ENCODE data around the gene ODF2. TPM values are rescaled to one million over a fixed set of nuclear protein-coding genes. Genes with fewer than 3 reads are reported as not detected.

The ODF2 gene
- total RNA-seq, 1 experiment from 2014 or later, result 31.9 TPM

- CTCF ChIA-PET, result interaction anchor here (0.6 to 7.7 kb wide), 6 partner anchors 13 to 119 kb away, joined by 3 to 248 read pairs (median 4); no protein-coding TSS in a partner anchor
- DNase-seq (ENCODE audit: low spot score), result no peak
These were observed 41.3 kb upstream of the ODF2 start for GRCh38 chr9:128414461-128414860.

GRCh38 chr9:128415281-128415680, 40.5 kb upstream of the ODF2 start:
- peaks cover 37% of the 10 kb centered on the region for H3K4me1 Mint-ChIP-seq
- no peaks in the 10 kb centered on the region for H3K9me3 Mint-ChIP-seq
- no peak overlapping the region for H3K4me3 Mint-ChIP-seq
- ChIA-PET POLR2A (interaction anchor here (1.1 kb wide), 1 partner anchor 139 kb away, joined by 6 read pairs; the partner anchor contains the start of genes GOLGA2 and SWI5), CTCF (interaction anchor here (0.6 to 7.7 kb wide), 4 partner anchors 13 to 212 kb away, joined by 3 to 248 read pairs (median 4); partner anchors contain the start of gene DNM1)
- no peak for ATAC-seq
- H3K36me3 Mint-ChIP-seq, result no peaks in the 10 kb centered on the region
- H3K27ac Mint-ChIP-seq, result no peak overlapping the region
- peaks cover 81% of the 10 kb centered on the region for H3K27me3 Mint-ChIP-seq (ENCODE audit: low read depth)
- no peak for DNase-seq (ENCODE audit: low spot score)
- TF ChIP-seq NFE2L1 (CRISPR knock-in tag; IDR thresholded peaks at IDR 0.05) (no peak), MLX (CRISPR knock-in tag; IDR thresholded peaks at IDR 0.05) (no peak), OVOL2 (CRISPR knock-in tag; IDR thresholded peaks at IDR 0.05; ENCODE audit: borderline replicate concordance) (no peak), JUN (CRISPR knock-in tag; IDR thresholded peaks at IDR 0.05) (no peak), NR2C2 (CRISPR knock-in tag; IDR thresholded peaks at IDR 0.05) (no peak), FOXJ3 (CRISPR knock-in tag; IDR thresholded peaks at IDR 0.05; ENCODE audit: borderline replicate concordance) (no peak)
- TF ChIP-seq, protein P1, sequence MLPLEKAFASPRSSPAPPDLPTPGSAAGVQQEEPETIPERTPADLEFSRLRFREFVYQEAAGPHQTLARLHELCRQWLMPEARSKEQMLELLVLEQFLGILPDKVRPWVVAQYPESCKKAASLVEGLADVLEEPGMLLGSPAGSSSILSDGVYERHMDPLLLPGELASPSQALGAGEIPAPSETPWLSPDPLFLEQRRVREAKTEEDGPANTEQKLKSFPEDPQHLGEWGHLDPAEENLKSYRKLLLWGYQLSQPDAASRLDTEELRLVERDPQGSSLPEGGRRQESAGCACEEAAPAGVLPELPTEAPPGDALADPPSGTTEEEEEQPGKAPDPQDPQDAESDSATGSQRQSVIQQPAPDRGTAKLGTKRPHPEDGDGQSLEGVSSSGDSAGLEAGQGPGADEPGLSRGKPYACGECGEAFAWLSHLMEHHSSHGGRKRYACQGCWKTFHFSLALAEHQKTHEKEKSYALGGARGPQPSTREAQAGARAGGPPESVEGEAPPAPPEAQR (CRISPR knock-in tag; IDR thresholded peaks at IDR 0.05), result no peak
- TF ChIP-seq, protein P2, sequence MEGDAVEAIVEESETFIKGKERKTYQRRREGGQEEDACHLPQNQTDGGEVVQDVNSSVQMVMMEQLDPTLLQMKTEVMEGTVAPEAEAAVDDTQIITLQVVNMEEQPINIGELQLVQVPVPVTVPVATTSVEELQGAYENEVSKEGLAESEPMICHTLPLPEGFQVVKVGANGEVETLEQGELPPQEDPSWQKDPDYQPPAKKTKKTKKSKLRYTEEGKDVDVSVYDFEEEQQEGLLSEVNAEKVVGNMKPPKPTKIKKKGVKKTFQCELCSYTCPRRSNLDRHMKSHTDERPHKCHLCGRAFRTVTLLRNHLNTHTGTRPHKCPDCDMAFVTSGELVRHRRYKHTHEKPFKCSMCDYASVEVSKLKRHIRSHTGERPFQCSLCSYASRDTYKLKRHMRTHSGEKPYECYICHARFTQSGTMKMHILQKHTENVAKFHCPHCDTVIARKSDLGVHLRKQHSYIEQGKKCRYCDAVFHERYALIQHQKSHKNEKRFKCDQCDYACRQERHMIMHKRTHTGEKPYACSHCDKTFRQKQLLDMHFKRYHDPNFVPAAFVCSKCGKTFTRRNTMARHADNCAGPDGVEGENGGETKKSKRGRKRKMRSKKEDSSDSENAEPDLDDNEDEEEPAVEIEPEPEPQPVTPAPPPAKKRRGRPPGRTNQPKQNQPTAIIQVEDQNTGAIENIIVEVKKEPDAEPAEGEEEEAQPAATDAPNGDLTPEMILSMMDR (IDR thresholded peaks at IDR 0.05), result no peak

More at GRCh38 chr9:128414461-128414860, 41.3 kb upstream of the ODF2 start:
- H3K36me3 Mint-ChIP-seq, result no peaks in the 10 kb centered on the region
- H3K4me1 Mint-ChIP-seq, result peaks cover 39% of the 10 kb centered on the region
- no peak overlapping the region for H3K4me3 Mint-ChIP-seq
- H3K9me3 Mint-ChIP-seq, result no peaks in the 10 kb centered on the region
- H3K27ac Mint-ChIP-seq, result no peak overlapping the region
- peaks cover 83% of the 10 kb centered on the region for H3K27me3 Mint-ChIP-seq (ENCODE audit: low read depth)
- no peak for TF ChIP-seq STAT6 (CRISPR knock-in tag; conservative IDR thresholded peaks at IDR 0.05; ENCODE audit: low read depth)
- TF ChIP-seq, protein P3, sequence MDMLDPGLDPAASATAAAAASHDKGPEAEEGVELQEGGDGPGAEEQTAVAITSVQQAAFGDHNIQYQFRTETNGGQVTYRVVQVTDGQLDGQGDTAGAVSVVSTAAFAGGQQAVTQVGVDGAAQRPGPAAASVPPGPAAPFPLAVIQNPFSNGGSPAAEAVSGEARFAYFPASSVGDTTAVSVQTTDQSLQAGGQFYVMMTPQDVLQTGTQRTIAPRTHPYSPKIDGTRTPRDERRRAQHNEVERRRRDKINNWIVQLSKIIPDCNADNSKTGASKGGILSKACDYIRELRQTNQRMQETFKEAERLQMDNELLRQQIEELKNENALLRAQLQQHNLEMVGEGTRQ (CRISPR knock-in tag; IDR thresholded peaks at IDR 0.05), result no peak
- no peak for TF ChIP-seq FOXK1 (CRISPR knock-in tag; IDR thresholded peaks at IDR 0.05)
- no peak for TF ChIP-seq IRF1 (CRISPR knock-in tag; IDR thresholded peaks at IDR 0.05)
- TF ChIP-seq, protein P4, sequence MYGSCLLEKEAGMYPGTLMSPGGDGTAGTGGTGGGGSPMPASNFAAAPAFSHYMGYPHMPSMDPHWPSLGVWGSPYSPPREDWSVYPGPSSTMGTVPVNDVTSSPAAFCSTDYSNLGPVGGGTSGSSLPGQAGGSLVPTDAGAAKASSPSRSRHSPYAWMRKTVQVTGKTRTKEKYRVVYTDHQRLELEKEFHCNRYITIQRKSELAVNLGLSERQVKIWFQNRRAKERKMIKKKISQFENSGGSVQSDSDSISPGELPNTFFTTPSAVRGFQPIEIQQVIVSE (CRISPR knock-in tag; IDR thresholded peaks at IDR 0.05; ENCODE audit: borderline replicate concordance), result no peak
- no peak for TF ChIP-seq MLX (CRISPR knock-in tag; IDR thresholded peaks at IDR 0.05)
- TF ChIP-seq ZNF416 (CRISPR knock-in tag; IDR thresholded peaks at IDR 0.05), result no peak
- no peak for TF ChIP-seq JUN (CRISPR knock-in tag; IDR thresholded peaks at IDR 0.05)
- TF ChIP-seq NFATC4 (CRISPR knock-in tag; IDR thresholded peaks at IDR 0.05), result no peak
- TF ChIP-seq ZMAT4 (CRISPR knock-in tag; IDR thresholded peaks at IDR 0.05), result no peak
- no peak for TF ChIP-seq CREM (CRISPR knock-in tag; IDR thresholded peaks at IDR 0.05)
- no peak for TF ChIP-seq MYBL2 (CRISPR knock-in tag; IDR thresholded peaks at IDR 0.05)
- no peak for TF ChIP-seq ZNF396 (CRISPR knock-in tag; IDR thresholded peaks at IDR 0.05; ENCODE audit: borderline replicate concordance)
- no peak for TF ChIP-seq RORB (CRISPR knock-in tag; IDR thresholded peaks at IDR 0.05)
- TF ChIP-seq GTF2I (CRISPR knock-in tag; conservative IDR thresholded peaks at IDR 0.05), result no peak
- no peak for TF ChIP-seq FOXP1 (CRISPR knock-in tag; IDR thresholded peaks at IDR 0.05; ENCODE audit: borderline replicate concordance)
- no peak for TF ChIP-seq GRHL2 (CRISPR knock-in tag; IDR thresholded peaks at IDR 0.05; ENCODE audit: insufficient replicate concordance, severe bottlenecking)
- no peak for TF ChIP-seq ZNF423 (CRISPR knock-in tag; IDR thresholded peaks at IDR 0.05)
- ATAC-seq, result 0 out of 2 replicates have a peak, but pooled peaks have one; percentile 13
- POLR2A ChIA-PET, result no interaction called here

Measured in WTC11 (cell line).